ENCODE results near the gene AGO1.

DNA sequence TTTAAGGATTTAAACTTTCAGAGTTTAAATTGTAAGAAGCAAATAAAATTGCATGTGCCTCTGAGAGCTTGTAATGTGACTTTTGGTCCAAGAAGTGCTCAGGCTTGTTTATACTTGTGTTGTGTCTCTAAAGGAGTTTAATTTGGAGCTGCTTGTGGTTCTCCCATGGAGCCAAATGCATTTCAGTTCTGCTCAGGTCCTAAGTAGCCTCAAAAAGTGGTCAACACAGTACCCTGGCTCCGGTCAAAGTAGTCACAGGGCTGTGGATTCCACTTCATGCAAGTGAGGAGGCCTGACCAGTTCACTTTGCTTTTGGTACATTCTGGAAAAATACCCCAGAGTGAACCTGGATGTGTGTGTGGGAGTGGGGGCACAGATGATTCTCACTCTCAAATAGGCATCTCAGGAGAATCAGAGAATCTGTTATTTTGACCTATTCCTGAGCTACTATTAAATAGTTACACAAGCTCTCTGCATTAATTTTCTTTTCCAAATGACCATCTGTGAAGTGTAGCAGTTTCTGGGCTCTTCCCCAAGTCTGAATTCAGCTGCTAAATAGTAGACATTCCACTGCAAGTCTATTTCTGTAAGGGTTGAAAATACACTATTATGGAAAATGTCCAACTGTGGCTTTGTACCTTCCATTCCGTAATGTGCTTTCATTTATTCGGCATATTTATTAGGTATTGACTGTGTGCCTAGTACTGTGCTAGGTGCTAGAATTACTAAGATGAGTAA, 31.7 kb upstream of the AGO1 start:
- TF ChIP-seq POLR2AphosphoS5 (IDR thresholded peaks at IDR 0.05; ENCODE audit: low read depth, low read length) (no peak), TAF1 (IDR thresholded peaks at IDR 0.05; ENCODE audit: low read depth, low read length) (no peak), PAX5 (IDR thresholded peaks at IDR 0.05; ENCODE audit: insufficient read depth, low read length, severe bottlenecking) (no peak)
